HG03159 (cell line): ENCODE measurements around the gene PRKCD.

Experiments
- ATAC-seq: cut with Tn5 transposase; IDR thresholded peaks from one replicate; pipeline ENCODE4 v1.9.1; 2021; ENCODE audit warnings: mild to moderate bottlenecking, moderate library complexity; ENCODE audit not compliant: unreplicated experiment

PRKCD gene

GRCh38 chr3:53169832-53170324 lies 8.9 kb downstream of the PRKCD start:
- no peak for ATAC-seq

GRCh38 chr3:53170325-53171063 lies 9.5 kb downstream of the PRKCD start:
- no peak for ATAC-seq

GRCh38 chr3:53171064-53171418 lies 10.0 kb downstream of the PRKCD start:
- ATAC-seq, result no peak

GRCh38 chr3:53171827-53172505 lies 11.0 kb downstream of the PRKCD start:
- no peak for ATAC-seq

- ATAC-seq, result no peak
These were observed 12.1 kb downstream of the PRKCD start for GRCh38 chr3:53173107-53173506.

- ATAC-seq, result no peak
These were observed 13.6 kb downstream of the PRKCD start for GRCh38 chr3:53174346-53175250.

- ATAC-seq, result no peak
These were observed 14.9 kb downstream of the PRKCD start for GRCh38 chr3:53175613-53176540.

GRCh38 chr3:53178246-53178645 lies 17.2 kb downstream of the PRKCD start:
- ATAC-seq, result no peak

- ATAC-seq, result no peak
These were observed 18.6 kb downstream of the PRKCD start for GRCh38 chr3:53179580-53179979.

- ATAC-seq, result peak; percentile 86
These were observed 19.5 kb downstream of the PRKCD start for GRCh38 chr3:53180305-53181023.

- peak; percentile 16 for ATAC-seq
These were observed 20.0 kb downstream of the PRKCD start for GRCh38 chr3:53181024-53181371.

- ATAC-seq, result no peak
These were observed 20.5 kb downstream of the PRKCD start for GRCh38 chr3:53181528-53181927.

GRCh38 chr3:53182764-53183355 lies 21.9 kb downstream of the PRKCD start:
- ATAC-seq, result no peak

GRCh38 chr3:53183514-53183913 lies 22.5 kb downstream of the PRKCD start:
- no peak for ATAC-seq

GRCh38 chr3:53184701-53185100 lies 23.7 kb downstream of the PRKCD start:
- ATAC-seq, result no peak

GRCh38 chr3:53185761-53186465 lies 24.9 kb downstream of the PRKCD start:
- ATAC-seq, result no peak

GRCh38 chr3:53186726-53187125 lies 25.7 kb downstream of the PRKCD start:
- no peak for ATAC-seq

GRCh38 chr3:53187430-53187829 lies 26.4 kb downstream of the PRKCD start:
- no peak for ATAC-seq
